Measurements from ENCODE around the gene PLGRKT.

DNA sequence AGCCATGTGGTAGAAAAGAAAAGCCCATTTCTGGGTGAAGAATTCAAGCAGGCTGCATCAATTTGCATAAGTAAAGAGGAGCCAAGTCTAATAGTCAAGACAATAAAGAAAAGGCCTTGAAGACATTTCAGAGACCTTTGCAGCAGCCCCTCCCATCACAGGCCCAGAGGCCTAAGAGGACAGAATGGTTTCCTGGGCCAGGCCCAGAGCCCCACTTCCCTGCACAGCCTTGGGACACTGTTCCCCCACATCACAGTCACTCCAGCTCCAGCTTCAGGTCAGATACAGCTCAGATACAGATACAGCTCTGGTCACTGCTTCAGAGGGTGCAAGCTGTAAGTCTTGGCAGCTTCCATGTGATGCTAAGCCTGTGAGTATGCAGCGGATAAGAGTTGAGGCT, 29.1 kb downstream of the PLGRKT start:
- TF ChIP-seq GATA2 (IDR thresholded peaks at IDR 0.05; ENCODE audit: low read depth, low read length) (no peak), GATA3 (IDR thresholded peaks at IDR 0.05; ENCODE audit: low read depth, low read length) (no peak)
